KMS-11 (cell line): ENCODE data around the gene TSPAN19.

Source experiments
- H2AFZ ChIP-seq: fragments of 200-600 bp; sonication (generic); 2 replicates; pipeline ENCODE4 v1.6.1; 2016; ENCODE audit warnings: antibody characterized with exemption, mixed run types, low read depth
- H3K27ac ChIP-seq: fragments of 200-600 bp; sonication (generic); 2 replicates; pipeline ENCODE4 v1.6.1; 2016; ENCODE audit warnings: mild to moderate bottlenecking, mixed run types
- H3K27me3 ChIP-seq: fragments of 200-600 bp; sonication (generic); 2 replicates; pipeline ENCODE4 v1.6.1; 2017; ENCODE audit warnings: mild to moderate bottlenecking, low read depth, mixed run types, moderate library complexity; ENCODE audit not compliant: insufficient read depth
- H3K36me3 ChIP-seq: fragments of 200-600 bp; sonication (generic); 2 replicates; pipeline ENCODE4 v1.6.1; 2017; ENCODE audit warnings: mild to moderate bottlenecking, mixed run types; ENCODE audit not compliant: insufficient read depth
- H3K4me1 ChIP-seq: fragments of 200-600 bp; sonication (generic); 2 replicates; pipeline ENCODE4 v1.6.1; 2016; ENCODE audit warnings: mild to moderate bottlenecking, low read depth, mixed run types; ENCODE audit not compliant: poor library complexity, severe bottlenecking
- H3K4me2 ChIP-seq: fragments of 200-600 bp; sonication (generic); 2 replicates; pipeline ENCODE4 v1.7.0; 2016; ENCODE audit warnings: mild to moderate bottlenecking, mixed run types
- H3K4me3 ChIP-seq: fragments of 200-600 bp; sonication (generic); IDR thresholded peaks from 2 replicates; pipeline ENCODE4 v1.6.1; 2017; ENCODE audit warnings: low read depth, low read length, mixed read lengths; ENCODE audit not compliant: insufficient read depth
- H3K79me2 ChIP-seq: fragments of 200-600 bp; sonication (generic); 2 replicates; pipeline ENCODE4 v1.6.1; 2016; ENCODE audit warnings: low read depth, mixed run types; ENCODE audit not compliant: insufficient read depth
- H3K9ac ChIP-seq: fragments of 200-600 bp; sonication (generic); 2 replicates; pipeline ENCODE4 v1.6.1; 2016; ENCODE audit warnings: mild to moderate bottlenecking, mixed run types
- H4K20me1 ChIP-seq: fragments of 200-600 bp; sonication (generic); 2 replicates; pipeline ENCODE4 v1.6.1; 2016; ENCODE audit warnings: mild to moderate bottlenecking, mixed run types; ENCODE audit not compliant: insufficient read depth
- CTCF ChIP-seq: fragments of 200-600 bp; sonication (generic); conservative IDR thresholded peaks from 2 replicates; pipeline ENCODE4 v1.6.1; 2017; ENCODE audit warnings: low read depth, mild to moderate bottlenecking, antibody characterized with exemption, low read length, moderate library complexity, mixed read lengths

The TSPAN19 gene

GRCh38 chr12:85004204-85004603 is 31.9 kb downstream of the TSPAN19 start:
- Histone ChIP-seq H3K27me3 (no peaks in the 10 kb centered on the region), H3K79me2 (no peaks in the 10 kb centered on the region), H3K4me3 (no peak overlapping the region), H3K36me3 (no peaks in the 10 kb centered on the region), H4K20me1 (no peaks in the 10 kb centered on the region), H3K9ac (no peak overlapping the region), H2AFZ (no peak overlapping the region), H3K27ac (no peak overlapping the region), H3K4me1 (peaks cover 9% of the 10 kb centered on the region), H3K4me2 (no peak overlapping the region)
- no peak for TF ChIP-seq CTCF

GRCh38 chr12:85002778-85003296 is 33.2 kb downstream of the TSPAN19 start:
- Histone ChIP-seq H3K9ac (no peak overlapping the region), H3K79me2 (no peaks in the 10 kb centered on the region)

GRCh38 chr12:85000729-85001128 is 35.3 kb downstream of the TSPAN19 start:
- no peak overlapping the region for H2AFZ ChIP-seq
- no peak overlapping the region for H3K9ac ChIP-seq
- no peaks in the 10 kb centered on the region for H3K79me2 ChIP-seq
- H3K4me3 ChIP-seq: no peak overlapping the region
- no peak for TF ChIP-seq CTCF
- H4K20me1 ChIP-seq: no peaks in the 10 kb centered on the region
- no peak overlapping the region for H3K27ac ChIP-seq
- peaks cover 9% of the 10 kb centered on the region for H3K4me1 ChIP-seq
- H3K4me2 ChIP-seq: no peak overlapping the region
- H3K36me3 ChIP-seq: no peaks in the 10 kb centered on the region
- no peaks in the 10 kb centered on the region for H3K27me3 ChIP-seq

More at GRCh38 chr12:85002778-85003296, 33.2 kb downstream of the TSPAN19 start:
- H3K4me1 ChIP-seq: peaks cover 9% of the 10 kb centered on the region
- TF ChIP-seq CTCF: no peak
- H3K36me3 ChIP-seq: no peaks in the 10 kb centered on the region
- H3K27me3 ChIP-seq: no peaks in the 10 kb centered on the region
- no peaks in the 10 kb centered on the region for H4K20me1 ChIP-seq
- no peak overlapping the region for H3K4me3 ChIP-seq
- no peak overlapping the region for H2AFZ ChIP-seq
- H3K27ac ChIP-seq: no peak overlapping the region
- no peak overlapping the region for H3K4me2 ChIP-seq

GRCh38 chr12:84998341-84998740 is 37.7 kb downstream of the TSPAN19 start:
- no peak for TF ChIP-seq CTCF
- H4K20me1 ChIP-seq: no peaks in the 10 kb centered on the region
- H3K27ac ChIP-seq: no peak overlapping the region
- H3K9ac ChIP-seq: no peak overlapping the region
- H3K79me2 ChIP-seq: no peaks in the 10 kb centered on the region
- no peak overlapping the region for H3K4me3 ChIP-seq
- H3K36me3 ChIP-seq: no peaks in the 10 kb centered on the region
- H3K4me1 ChIP-seq: peaks cover 9% of the 10 kb centered on the region
- H2AFZ ChIP-seq: no peak overlapping the region
- H3K27me3 ChIP-seq: no peaks in the 10 kb centered on the region
- H3K4me2 ChIP-seq: no peak overlapping the region
